HG02610 (cell line): ENCODE data around the gene FMN2.
"Not testable (repeated sequence)": the region's sequence is repeated elsewhere in the genome, so short reads cannot be mapped to it uniquely, and the experiment has no call there.

ENCODE experiments used
- ATAC-seq: cut with Tn5 transposase; IDR thresholded peaks from one replicate; pipeline ENCODE4 v1.9.1; 2021; ENCODE audit warnings: mild to moderate bottlenecking, moderate library complexity; ENCODE audit not compliant: unreplicated experiment

The FMN2 gene

DNA sequence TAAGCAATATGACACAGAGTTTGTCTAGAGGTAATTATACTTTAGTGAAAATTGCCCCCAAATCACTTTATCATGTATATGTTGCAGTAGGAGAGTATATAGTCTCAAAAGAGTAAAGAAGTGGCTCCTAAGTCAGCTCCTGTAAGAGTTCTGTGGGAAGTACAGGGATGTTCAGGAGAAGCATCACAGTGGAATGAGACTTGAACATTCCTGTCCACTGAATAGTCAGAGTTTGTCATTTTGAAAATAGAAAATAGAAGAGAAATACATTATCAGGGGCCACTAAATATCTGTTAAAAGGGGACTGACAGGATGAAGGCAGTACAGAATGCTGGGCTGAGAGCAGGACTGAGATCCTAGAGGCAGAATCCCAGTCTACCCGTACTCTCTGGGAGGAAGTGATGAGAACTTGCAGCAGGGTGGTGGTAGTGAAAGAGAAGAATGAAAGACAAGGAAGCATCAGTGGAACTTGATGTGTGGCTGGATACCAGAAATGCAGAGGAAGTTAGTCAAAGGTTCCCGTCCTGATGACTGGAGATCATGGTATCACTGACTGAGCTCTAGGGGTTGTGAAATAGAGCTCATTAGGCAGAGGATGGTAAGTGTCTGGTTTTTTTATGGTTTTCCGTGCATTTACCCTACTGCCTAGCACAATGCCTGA is 153.4 kb downstream of the FMN2 start:
- no peak for ATAC-seq

DNA sequence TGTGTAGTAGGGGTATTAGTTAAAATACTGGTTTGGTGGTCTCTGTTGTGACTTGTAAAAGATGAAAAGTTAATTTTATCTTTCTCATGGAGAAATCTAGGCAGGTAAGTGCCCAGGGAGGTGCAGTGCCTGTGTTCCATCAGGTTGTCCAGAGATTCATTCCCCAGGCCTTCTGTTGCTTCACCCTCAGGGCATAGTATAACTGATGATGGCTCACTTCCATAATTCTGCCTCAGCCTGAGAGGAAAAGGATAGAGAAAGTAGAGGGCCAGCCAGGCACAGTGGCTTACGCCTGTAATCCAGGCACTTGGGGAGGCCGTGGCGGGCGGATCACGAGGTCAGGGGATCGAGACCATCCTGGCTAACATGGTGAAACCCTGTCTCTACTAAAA is 153.9 kb downstream of the FMN2 start:
- ATAC-seq: no peak

DNA sequence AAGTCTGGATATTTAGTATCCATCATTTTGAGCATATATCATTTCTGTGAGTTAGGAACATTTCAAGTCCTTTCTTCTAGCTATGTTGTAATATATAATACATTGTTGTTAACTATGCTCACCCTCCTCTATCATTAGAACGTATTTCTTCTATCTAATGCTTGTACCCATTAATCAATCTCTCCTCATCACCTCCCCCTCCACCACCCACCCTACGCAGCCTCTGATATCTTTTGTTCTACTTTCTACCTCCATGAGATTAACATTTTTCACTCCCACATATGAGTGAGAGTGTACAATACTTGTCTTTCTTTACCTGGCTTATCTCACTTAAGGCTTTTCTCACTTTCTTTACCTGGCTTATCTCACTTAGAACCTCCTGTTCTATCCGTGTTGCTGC is 156.2 kb downstream of the FMN2 start:
- ATAC-seq: no peak

DNA sequence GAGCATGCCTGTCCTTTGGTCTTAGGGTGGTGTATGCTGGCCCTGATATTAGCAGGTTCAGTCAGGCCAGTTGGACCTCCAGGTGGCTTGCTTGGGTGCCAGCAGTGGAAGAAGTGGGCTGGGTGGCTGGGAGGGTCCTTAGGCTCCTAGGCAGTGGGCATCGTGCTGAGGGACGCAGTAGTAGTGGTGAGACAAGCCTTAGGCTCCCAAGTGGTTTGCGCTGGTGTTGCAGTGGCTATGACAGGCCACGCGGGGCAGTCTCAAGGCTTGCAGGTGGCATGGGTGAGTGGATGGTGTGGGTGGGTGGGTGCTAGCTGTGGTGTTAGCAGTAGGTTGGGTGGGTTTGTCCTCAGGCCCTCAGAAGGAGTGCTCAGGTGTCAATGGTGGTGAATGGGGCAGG is 162.3 kb downstream of the FMN2 start:
- no peak for ATAC-seq

DNA sequence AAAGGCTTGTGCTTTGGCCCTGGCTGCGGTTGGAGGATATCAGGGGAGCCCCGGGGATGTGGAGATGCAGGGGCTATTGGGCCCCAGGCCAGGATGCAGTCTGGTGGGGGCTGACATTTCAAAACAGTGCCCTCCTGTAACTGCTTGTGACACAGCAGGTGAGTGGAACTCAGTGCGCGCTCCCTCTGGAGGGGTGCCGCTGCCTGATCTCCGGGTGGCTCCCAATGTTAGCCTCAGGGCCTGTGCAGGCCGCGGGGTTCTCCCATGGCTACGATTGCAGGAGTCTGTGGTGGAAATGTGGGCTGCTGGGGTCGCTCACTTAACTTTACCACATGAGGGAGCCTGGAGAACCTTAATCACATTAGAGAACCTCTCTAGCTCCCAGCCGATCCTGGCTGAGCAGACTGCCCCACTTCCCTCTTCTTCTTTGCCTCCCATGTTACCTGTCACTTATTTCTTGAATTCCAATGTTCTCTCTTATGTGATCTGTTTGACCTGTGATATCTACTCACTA is 163.2 kb downstream of the FMN2 start:
- ATAC-seq: no peak

DNA sequence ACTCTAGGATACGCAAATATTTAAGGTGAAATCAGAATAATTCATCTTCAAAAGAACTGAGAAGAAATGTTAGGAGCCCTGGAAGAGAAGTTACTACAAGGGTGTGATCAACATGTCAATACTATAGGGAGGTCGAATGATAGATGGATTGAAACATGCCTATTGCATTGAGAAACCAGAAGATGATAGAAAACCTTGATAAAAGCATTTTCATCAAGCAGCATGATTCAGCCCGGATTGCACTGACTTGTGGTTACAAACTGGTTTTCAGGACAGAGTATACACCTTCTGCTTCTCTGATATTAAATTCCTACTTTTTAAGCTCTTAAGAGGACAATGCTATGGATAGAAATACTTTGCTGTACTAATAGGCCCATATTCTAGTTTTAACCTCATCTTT is 164.2 kb downstream of the FMN2 start:
- no peak for ATAC-seq

DNA sequence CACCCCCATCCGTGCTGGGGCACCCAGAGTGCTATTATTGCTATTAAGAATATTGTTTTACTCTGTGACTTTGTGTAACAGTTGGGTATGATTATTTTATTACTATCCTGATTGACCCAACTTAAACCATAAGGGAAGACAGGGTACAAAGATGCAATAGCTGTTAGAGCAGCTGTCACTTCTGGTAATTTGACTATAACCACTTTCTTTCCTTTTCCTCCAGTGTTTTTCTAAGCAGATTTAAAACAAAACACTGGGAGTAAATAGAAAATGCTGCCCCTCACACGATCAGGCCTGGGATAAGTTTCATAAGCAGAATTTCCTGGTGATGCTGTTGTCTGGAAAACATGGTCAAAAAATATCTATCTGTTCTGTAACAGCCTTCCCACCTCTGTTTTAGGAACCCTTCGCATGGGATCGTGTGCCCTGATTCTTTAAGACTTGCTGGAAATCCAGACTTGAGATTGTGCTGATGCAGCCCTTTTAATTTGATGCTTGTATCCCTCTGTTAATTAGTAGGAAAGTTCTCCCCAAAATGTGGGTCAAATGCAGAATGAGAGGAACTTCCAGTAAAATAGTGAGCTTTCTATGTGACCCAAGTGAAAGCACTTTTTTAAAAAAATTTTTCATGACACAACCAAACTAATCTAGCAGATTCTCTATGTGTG is 165.3 kb downstream of the FMN2 start:
- ATAC-seq: no peak

DNA sequence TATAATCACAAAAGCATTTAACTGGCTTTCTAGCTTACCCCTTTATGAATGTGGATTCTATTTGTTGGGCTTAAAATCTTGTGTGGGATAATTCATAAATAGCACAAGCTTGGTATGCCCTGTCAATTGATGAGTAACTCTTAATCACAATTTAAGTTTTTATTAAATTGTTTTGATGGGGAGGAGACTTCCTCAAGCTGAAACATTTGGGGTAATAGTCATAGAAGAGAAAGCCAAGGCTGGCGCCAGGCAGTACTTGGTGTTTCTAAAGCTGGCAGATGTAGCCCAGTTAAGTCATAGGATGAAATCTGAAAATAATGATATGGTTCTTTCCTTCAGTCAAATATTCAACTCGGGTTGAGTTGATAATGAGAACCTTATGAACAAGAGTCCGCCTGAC is 167.2 kb downstream of the FMN2 start:
- ATAC-seq: no peak

DNA sequence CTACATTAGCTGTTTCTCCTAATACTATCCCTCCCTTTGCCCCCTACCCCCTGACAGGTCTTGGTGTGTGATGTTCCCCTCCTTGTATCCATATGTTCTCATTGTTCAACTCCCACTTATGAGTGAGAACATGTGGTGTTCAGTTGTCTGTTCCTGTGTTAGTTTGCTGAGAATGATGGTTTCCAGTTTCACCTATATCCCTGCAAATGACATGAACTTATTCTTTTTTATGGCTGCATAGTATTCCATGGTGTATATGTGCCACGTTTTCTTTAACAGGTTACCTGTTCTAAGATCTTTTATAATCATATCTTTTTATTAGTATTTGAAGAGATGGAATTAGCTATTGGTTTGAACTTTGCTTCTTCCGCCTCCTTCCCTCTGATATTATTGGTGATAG is 172.8 kb downstream of the FMN2 start:
- not testable (repeated sequence) for ATAC-seq

DNA sequence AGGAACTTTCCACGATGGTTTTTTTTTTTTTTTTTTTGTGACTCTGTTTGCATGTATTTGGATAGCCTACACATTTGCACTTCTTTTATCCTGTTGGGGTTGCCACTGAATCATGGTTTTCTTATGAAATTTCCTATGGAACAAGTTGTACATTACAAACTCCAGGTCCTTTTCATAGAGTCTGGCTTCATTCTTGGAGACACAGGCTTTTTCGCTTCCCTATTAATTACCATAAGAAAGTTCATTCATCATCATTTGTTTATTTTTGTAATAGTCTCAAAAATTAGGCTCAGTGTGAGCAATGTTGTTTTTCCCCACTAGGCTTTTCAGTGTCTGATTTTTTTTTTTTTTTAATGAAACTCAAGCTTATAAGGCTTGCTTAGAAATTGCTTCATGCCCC is 179.4 kb downstream of the FMN2 start:
- no peak for ATAC-seq

DNA sequence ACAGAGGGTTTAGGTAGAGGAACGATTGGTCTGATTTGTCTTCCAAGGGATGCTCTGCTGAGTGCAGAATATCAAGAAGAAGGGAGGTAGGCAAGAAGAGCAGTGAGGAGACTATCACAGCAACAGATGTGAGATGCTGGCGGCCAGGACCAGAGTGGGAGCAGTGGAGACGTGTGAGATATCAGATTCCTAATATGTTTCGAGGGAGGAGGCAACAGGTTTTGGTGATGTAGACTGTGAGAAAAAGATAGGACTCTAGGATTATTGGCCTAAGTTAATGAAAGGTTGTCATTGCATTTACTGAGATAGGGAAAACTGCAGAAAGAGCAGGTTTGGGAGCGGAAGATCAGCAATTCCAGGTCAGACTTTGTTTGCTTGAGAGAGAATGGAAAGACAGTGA is 182.9 kb downstream of the FMN2 start:
- no peak for ATAC-seq

DNA sequence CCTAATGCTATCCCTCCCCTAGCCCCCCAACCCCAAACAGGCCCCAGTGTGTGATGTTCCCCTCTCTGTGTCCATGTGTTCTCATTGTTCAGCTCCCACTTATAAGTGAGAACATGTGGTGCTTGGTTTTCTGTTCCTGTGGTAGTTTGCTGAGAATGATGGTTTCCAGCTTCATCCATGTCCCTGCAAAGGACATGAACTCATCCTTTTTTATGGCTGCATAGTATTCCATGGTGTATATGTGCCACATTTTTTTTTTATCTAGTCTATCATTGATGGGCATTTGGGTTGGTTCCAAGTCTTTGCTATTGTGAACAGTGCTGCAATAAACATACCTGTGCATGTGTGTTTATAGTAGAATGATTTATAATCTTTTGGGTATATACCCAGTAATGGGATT is 183.5 kb downstream of the FMN2 start:
- ATAC-seq: not testable (repeated sequence)

DNA sequence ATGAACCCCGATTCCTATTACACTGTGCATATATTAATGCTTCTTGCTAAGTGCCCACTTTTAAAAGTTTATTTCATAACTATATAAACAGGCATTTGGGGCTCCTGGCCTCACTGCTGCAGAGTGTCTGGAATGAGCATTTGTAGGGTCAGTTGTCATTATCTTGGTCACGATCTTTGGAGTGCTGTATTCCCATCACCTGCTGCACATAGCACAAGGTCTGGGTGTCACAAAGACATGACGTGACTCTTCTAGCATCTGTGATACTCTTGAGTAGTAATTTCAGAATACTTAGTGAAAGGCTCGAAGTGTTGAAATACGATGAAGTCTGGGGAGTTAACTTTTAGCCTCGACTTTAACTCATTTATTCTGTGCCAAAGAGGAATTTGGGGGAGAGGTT is 186.4 kb downstream of the FMN2 start:
- ATAC-seq: no peak

DNA sequence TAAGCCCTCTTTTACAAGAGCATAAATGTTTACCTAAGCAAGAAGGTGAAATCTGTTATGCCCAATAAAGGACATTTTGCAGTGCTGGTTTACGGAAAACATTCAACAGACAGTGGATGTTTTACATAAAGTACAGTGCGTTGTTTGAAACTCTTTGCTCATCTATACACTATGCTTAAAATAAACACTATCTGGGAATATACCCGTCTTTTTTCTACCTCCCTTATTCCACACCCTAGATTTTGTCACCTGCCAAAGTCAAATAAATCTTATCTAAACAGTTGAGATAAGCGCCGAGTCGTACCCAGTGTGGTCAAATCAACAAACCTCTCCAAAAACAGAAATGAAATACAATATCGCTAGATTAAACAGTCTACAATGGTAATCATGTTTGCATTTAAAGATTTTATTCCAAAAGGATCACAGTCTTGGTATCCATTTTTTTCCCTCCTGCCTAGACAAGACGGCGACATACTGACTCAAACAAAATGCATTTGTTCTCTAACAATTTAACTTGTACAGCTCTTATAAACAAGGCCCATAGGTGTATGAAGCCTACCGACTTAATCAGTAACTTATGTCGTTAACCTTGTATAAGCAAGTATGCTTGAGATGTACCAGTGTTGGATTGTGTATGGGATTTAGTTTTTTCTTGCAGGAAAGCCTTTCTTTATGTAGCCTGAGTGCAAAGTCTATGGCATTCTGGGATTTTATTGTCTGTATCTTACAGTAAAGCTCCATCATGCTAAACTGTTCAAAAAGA is 189.1 kb downstream of the FMN2 start:
- ATAC-seq: no peak

DNA sequence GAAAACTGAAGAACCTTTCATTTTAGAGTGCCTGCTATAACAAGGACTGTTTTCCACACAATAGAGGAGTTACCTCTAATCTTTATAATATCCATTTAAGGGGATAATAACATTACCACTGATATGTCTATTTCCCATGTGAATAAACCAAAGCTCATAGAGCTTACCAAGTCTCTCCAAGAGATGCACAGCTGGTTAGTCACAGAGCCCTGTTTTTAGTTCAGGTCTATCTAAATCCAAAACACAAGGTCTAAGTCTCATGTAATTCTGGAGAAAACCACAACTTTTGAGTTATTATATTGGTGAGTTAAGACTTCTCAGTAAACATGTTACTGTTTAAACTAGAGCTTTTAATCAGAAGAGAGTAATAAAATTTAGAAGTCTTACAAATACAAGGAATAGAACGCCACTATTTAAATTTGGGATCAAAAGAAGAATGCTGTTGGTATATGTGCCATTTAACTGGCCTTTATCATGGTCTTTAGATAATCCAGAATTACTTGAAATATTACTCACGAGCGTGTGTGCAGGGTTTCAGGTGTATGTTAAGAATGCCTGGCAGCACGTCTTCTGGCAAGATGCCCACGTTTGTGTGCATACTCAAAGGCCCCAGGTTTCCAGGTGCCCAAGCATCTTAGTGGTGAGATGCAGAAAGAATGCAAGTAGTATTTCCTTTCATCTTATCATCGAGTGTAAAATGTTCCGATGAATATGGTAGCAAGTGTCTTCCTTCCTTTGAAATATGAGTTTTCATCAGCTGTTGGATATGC is 190.6 kb downstream of the FMN2 start:
- no peak for ATAC-seq

DNA sequence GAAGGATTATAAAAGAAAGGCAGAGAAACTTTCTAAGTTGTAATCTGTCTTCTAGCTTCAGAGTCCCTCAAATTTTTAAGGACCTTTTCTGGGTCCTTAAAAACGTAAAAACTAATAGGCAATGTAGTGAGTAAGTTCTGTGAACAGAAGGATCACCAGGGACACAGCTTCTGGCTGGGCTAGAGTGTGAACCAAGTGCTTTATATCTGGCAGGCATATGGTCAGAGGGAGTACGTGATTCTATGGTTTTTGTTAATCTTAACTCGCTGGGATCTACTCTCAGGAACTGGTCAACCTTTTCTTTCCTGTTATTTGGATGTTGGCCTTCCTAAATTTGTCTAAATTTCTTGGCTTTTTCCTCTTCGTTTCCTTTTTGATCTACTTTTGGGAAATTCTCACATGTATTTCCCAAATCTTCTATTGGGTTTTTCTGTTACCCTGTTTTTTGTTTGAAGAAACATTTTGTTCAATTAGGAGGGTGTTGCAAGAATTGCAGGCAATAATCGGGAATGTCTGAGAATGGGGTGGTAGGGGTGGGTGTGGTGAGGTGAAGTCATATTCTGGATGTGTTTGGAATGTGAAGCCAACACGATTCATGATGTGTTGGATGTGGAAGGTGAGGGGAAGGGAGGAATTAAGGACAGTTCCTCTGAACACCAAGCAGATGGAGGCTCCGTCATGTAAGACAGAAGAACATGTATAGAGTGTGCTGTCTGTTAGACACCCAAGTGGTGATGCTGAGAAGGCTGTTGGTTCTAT is 193.2 kb downstream of the FMN2 start:
- no peak for ATAC-seq

DNA sequence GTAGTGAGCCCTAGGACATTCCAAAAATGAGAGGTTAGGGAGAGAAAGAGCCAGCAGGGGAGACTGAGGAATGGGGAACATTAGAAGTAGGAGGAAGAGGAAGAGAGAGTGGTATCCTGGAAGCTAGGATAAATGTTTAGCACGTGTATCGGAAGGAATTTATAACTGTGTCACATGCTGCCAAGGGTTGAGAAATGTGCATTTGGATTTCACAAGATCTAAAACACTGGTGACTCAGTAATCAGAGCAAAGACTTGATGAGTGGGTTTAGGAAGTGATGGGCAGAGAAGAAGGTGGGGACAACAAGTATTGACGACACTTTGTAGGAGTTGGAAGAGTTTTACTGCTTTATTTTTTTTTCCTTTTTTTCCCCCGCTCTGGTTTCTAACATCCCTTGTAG is 193.9 kb downstream of the FMN2 start:
- ATAC-seq: no peak

DNA sequence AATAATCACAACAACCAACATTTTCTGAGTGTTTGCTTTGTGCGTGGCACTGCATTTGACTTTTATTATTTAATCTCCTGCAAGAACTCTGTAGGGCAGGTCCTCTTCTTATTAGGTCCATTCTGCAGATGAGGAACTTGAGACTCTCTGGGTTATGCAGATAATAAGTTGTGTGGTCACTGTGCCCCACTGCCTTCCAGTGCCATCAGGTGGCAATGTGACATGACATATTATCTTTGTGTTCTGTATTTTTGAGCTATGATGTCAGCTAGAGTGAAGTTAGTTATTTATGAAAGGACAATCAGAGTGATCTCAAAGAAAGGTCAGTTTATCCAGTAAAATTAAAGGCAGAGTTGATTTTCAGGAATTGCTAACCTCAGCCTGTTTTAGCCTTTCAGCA is 196.0 kb downstream of the FMN2 start:
- no peak for ATAC-seq

DNA sequence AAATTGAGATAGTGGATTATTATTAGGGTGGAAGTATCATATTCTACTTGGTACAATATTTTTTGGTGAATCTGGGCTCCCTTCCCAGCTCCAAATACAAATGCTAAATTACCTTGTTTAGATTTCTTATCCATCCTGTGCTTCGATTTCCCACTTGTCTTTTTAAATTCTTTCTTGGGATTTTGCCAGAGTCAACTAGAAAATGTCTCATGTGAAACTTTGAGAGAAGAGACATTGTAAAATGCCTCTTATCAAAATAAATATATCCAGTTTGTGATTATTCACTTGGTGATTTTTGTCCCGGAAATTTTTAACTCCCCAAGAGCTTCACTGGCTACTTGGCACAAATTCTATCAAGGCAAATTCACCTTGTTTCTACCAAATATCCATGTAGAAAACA is 202.0 kb downstream of the FMN2 start:
- ATAC-seq: no peak

DNA sequence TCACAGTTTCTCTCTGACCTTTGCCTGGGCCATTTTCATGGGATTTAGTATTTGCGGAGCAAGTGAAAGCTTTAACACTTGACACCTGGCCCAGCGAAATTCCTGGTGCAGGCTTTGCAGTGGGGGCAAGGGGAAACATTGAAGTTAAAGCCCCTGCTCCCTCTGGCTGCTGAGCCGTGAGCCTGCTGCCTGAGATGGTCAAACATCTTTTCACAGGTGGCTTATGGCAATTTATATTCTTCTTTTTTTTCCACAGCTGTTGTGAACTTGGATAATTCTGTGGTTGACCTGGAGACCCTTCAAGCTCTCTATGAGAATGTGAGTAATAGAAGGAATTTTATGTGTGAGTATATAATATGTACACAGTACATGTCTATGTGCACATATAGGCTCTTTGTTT is 202.9 kb downstream of the FMN2 start:
- ATAC-seq: no peak

DNA sequence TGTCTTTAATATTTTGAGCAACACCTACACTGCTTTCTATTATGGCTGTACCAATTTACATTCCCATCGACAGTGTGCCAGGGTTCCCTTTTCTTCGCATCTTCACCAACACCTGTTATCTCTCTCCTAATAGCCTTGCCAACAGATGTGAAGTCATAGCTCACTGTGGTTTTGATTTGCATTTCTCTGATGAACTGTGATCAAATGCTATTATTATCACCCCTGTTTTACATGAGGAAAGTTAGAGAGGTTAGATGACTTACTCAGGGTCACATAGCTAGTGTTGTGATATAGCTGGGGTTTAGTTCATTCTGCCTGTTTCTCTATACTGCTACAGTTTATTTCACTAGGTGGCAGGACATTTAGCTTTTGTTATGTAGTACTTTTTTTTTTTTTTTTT is 204.1 kb downstream of the FMN2 start:
- ATAC-seq: peak; percentile 72
